Activated naive CD8-positive, alpha-beta T cell treated with anti-CD3 and anti-CD28 coated beads for 36 hours (primary cell): ENCODE measurements around the gene ZNF688. TPM values are rescaled to one million over a fixed set of nuclear protein-coding genes. Genes with fewer than 3 reads are reported as not detected.

Experiments
- DNase-seq: peaks from one replicate; pipeline ENCODE4 v3.0.0; 2021
- H3K27ac Mint-ChIP-seq: one replicate; pipeline ENCODE4 v1.8.0; 2022; ENCODE audit warnings: mild to moderate bottlenecking, moderate library complexity, mixed read lengths
- H3K27me3 Mint-ChIP-seq: one replicate; pipeline ENCODE4 v1.8.0; 2022; ENCODE audit warnings: mild to moderate bottlenecking, mixed read lengths
- H3K36me3 Mint-ChIP-seq: one replicate; pipeline ENCODE4 v1.8.0; 2021; ENCODE audit warnings: mild to moderate bottlenecking, mixed read lengths
- H3K4me1 Mint-ChIP-seq: one replicate; pipeline ENCODE4 v1.8.0; 2021; ENCODE audit warnings: mixed read lengths
- H3K4me3 Mint-ChIP-seq: one replicate; pipeline ENCODE4 v1.8.0; 2022; ENCODE audit warnings: mild to moderate bottlenecking, moderate library complexity, mixed read lengths
- H3K9me3 Mint-ChIP-seq: one replicate; pipeline ENCODE4 v1.8.0; 2022; ENCODE audit warnings: mixed read lengths
- total RNA-seq, 2 experiments: library from RNA; stranded (reverse); gene quantifications; one replicate each; pipeline ENCODE4 v1.2.3, GENCODE V29; 2021

The ZNF688 gene
- total RNA-seq = 1 to 10 TPM; 7.1 to 7.6 TPM

GRCh38 chr16:30571445-30572322 is at the start of gene ZNF688:
ZNF688 (minus strand) TSS chr16:30571714; CDS start chr16:30571629, 85 bp downstream.
- H3K4me1 Mint-ChIP-seq = peaks cover 38% of the 10 kb centered on the region
- no peaks in the 10 kb centered on the region for H3K9me3 Mint-ChIP-seq
- H3K27me3 Mint-ChIP-seq = no peaks in the 10 kb centered on the region
- peaks cover 4% of the 10 kb centered on the region for H3K36me3 Mint-ChIP-seq
- H3K4me3 Mint-ChIP-seq = peak within 1 kb of the TSS; percentile 95
- peak; percentile 94 for DNase-seq
- peak within 1 kb of the TSS; percentile 90 for H3K27ac Mint-ChIP-seq

GRCh38 chr16:30620169-30620568 is 48.7 kb upstream of the ZNF688 start:
- H3K27ac Mint-ChIP-seq = no peak overlapping the region
- H3K9me3 Mint-ChIP-seq = no peaks in the 10 kb centered on the region
- peaks cover 5% of the 10 kb centered on the region for H3K27me3 Mint-ChIP-seq
- H3K4me3 Mint-ChIP-seq = no peak overlapping the region
- H3K36me3 Mint-ChIP-seq = no peaks in the 10 kb centered on the region
- peaks cover 3% of the 10 kb centered on the region for H3K4me1 Mint-ChIP-seq
- DNase-seq = no peak

- Mint-ChIP-seq H3K36me3 (no peaks in the 10 kb centered on the region), H3K9me3 (no peaks in the 10 kb centered on the region), H3K27me3 (peaks cover 5% of the 10 kb centered on the region), H3K4me1 (peaks cover 3% of the 10 kb centered on the region), H3K4me3 (no peak overlapping the region), H3K27ac (no peak overlapping the region)
- DNase-seq = no peak
Measured at GRCh38 chr16:30619638-30620037, 48.1 kb upstream of the ZNF688 start.

- peaks cover 5% of the 10 kb centered on the region for H3K27me3 Mint-ChIP-seq
- no peaks in the 10 kb centered on the region for H3K9me3 Mint-ChIP-seq
- no peak overlapping the region for H3K27ac Mint-ChIP-seq
- peaks cover 3% of the 10 kb centered on the region for H3K4me1 Mint-ChIP-seq
- DNase-seq = no peak
- H3K4me3 Mint-ChIP-seq = no peak overlapping the region
- H3K36me3 Mint-ChIP-seq = no peaks in the 10 kb centered on the region
Measured at GRCh38 chr16:30619202-30619601, 47.7 kb upstream of the ZNF688 start.

- Mint-ChIP-seq H3K4me3 (no peak overlapping the region), H3K9me3 (no peaks in the 10 kb centered on the region), H3K27me3 (no peaks in the 10 kb centered on the region), H3K36me3 (no peaks in the 10 kb centered on the region), H3K4me1 (peaks cover 7% of the 10 kb centered on the region), H3K27ac (no peak overlapping the region)
- DNase-seq = peak; percentile 77
Measured at GRCh38 chr16:30615358-30616091, 44.0 kb upstream of the ZNF688 start.

- H3K36me3 Mint-ChIP-seq = peaks cover 16% of the 10 kb centered on the region
- H3K4me3 Mint-ChIP-seq = peak within 1 kb of the TSS; percentile 91
- H3K4me1 Mint-ChIP-seq = peaks cover 17% of the 10 kb centered on the region
- peak; percentile 92 for DNase-seq
- H3K27me3 Mint-ChIP-seq = no peaks in the 10 kb centered on the region
- H3K9me3 Mint-ChIP-seq = no peaks in the 10 kb centered on the region
- peak within 1 kb of the TSS; percentile 94 for H3K27ac Mint-ChIP-seq
Measured at GRCh38 chr16:30609926-30610839, 38.7 kb upstream of the ZNF688 start, which contains the start of gene ZNF689. ZNF689 (minus strand) TSS chr16:30610389; CDS start chr16:30610041, 348 bp downstream.

- Mint-ChIP-seq H3K27me3 (no peaks in the 10 kb centered on the region), H3K27ac (peak overlapping the region; percentile 94), H3K4me1 (peaks cover 17% of the 10 kb centered on the region), H3K36me3 (peaks cover 23% of the 10 kb centered on the region), H3K4me3 (peak overlapping the region; percentile 91), H3K9me3 (no peaks in the 10 kb centered on the region)
- DNase-seq = peak; percentile 56
Measured at GRCh38 chr16:30609002-30609925, 37.8 kb upstream of the ZNF688 start.

GRCh38 chr16:30606004-30606403 is 34.5 kb upstream of the ZNF688 start:
- peaks cover 28% of the 10 kb centered on the region for H3K36me3 Mint-ChIP-seq
- no peaks in the 10 kb centered on the region for H3K27me3 Mint-ChIP-seq

GRCh38 chr16:30605158-30605557 is 33.6 kb upstream of the ZNF688 start:
- Mint-ChIP-seq H3K36me3 (peaks cover 28% of the 10 kb centered on the region), H3K4me1 (peaks cover 11% of the 10 kb centered on the region), H3K9me3 (no peaks in the 10 kb centered on the region), H3K4me3 (no peak overlapping the region), H3K27ac (no peak overlapping the region), H3K27me3 (no peaks in the 10 kb centered on the region)
- no peak for DNase-seq

More at GRCh38 chr16:30606004-30606403, 34.5 kb upstream of the ZNF688 start:
- Mint-ChIP-seq H3K4me3 (no peak overlapping the region), H3K4me1 (peaks cover 17% of the 10 kb centered on the region), H3K27ac (no peak overlapping the region), H3K9me3 (no peaks in the 10 kb centered on the region)
- DNase-seq = no peak

GRCh38 chr16:30604316-30604947 is 32.9 kb upstream of the ZNF688 start:
- H3K27ac Mint-ChIP-seq = no peak overlapping the region
- H3K4me3 Mint-ChIP-seq = no peak overlapping the region
- H3K27me3 Mint-ChIP-seq = no peaks in the 10 kb centered on the region
- H3K9me3 Mint-ChIP-seq = no peaks in the 10 kb centered on the region
- DNase-seq = no peak
- peaks cover 28% of the 10 kb centered on the region for H3K36me3 Mint-ChIP-seq
- peaks cover 11% of the 10 kb centered on the region for H3K4me1 Mint-ChIP-seq

- Mint-ChIP-seq H3K27me3 (no peaks in the 10 kb centered on the region), H3K27ac (no peak overlapping the region), H3K36me3 (peaks cover 26% of the 10 kb centered on the region), H3K4me3 (no peak overlapping the region), H3K9me3 (no peaks in the 10 kb centered on the region), H3K4me1 (peaks cover 8% of the 10 kb centered on the region)
- DNase-seq = no peak
Measured at GRCh38 chr16:30603945-30604315, 32.4 kb upstream of the ZNF688 start.

- Mint-ChIP-seq H3K27me3 (no peaks in the 10 kb centered on the region), H3K36me3 (peaks cover 19% of the 10 kb centered on the region), H3K9me3 (no peaks in the 10 kb centered on the region), H3K4me1 (peaks cover 6% of the 10 kb centered on the region), H3K27ac (peak overlapping the region; percentile 35), H3K4me3 (no peak overlapping the region)
- DNase-seq = no peak
Measured at GRCh38 chr16:30602616-30603277, 31.2 kb upstream of the ZNF688 start.

- DNase-seq = no peak
- H3K36me3 Mint-ChIP-seq = peaks cover 16% of the 10 kb centered on the region
- peaks cover 5% of the 10 kb centered on the region for H3K4me1 Mint-ChIP-seq
- H3K4me3 Mint-ChIP-seq = no peak overlapping the region
- no peaks in the 10 kb centered on the region for H3K9me3 Mint-ChIP-seq
- no peak overlapping the region for H3K27ac Mint-ChIP-seq
- H3K27me3 Mint-ChIP-seq = no peaks in the 10 kb centered on the region
Measured at GRCh38 chr16:30601966-30602365, 30.5 kb upstream of the ZNF688 start.
